ENCODE measurements around the gene MAD1L1. TPM values are rescaled to one million over a fixed set of nuclear protein-coding genes. Genes with fewer than 3 reads are reported as not detected.

The MAD1L1 gene
- total RNA-seq, 1 donor from 2014 or later: 53.8 TPM

- Mint-ChIP-seq H3K36me3 (ENCODE audit: low read depth) (no peaks in the 10 kb centered on the region), H3K4me3 (no peak overlapping the region), H3K9me3 (no peaks in the 10 kb centered on the region), H3K27me3 (ENCODE audit: low read depth) (no peaks in the 10 kb centered on the region), H3K4me1 (no peaks in the 10 kb centered on the region), H3K27ac (ENCODE audit: unreplicated experiment) (peak overlapping the region; percentile 78)
- TF ChIP-seq CTCF (conservative IDR thresholded peaks at IDR 0.05): no peak
- DNase-seq (ENCODE audit: low read depth, low spot score): no peak
Measured at GRCh38 chr7:1810961-1811849, 421.5 kb downstream of the MAD1L1 start.

- Mint-ChIP-seq H3K27ac (ENCODE audit: unreplicated experiment) (peak overlapping the region; percentile 78), H3K36me3 (ENCODE audit: low read depth) (no peaks in the 10 kb centered on the region), H3K9me3 (no peaks in the 10 kb centered on the region), H3K4me1 (no peaks in the 10 kb centered on the region), H3K27me3 (ENCODE audit: low read depth) (no peaks in the 10 kb centered on the region), H3K4me3 (no peak overlapping the region)
- no peak for TF ChIP-seq CTCF (conservative IDR thresholded peaks at IDR 0.05)
- DNase-seq (ENCODE audit: low read depth, low spot score): no peak
Measured at GRCh38 chr7:1810521-1810920, 422.2 kb downstream of the MAD1L1 start.

GRCh38 chr7:1809601-1810258 lies 423.0 kb downstream of the MAD1L1 start:
- H3K4me1 Mint-ChIP-seq: no peaks in the 10 kb centered on the region
- H3K36me3 Mint-ChIP-seq (ENCODE audit: low read depth): no peaks in the 10 kb centered on the region
- no peak overlapping the region for H3K27ac Mint-ChIP-seq (ENCODE audit: unreplicated experiment)
- no peaks in the 10 kb centered on the region for H3K9me3 Mint-ChIP-seq
- DNase-seq (ENCODE audit: low read depth, low spot score): no peak
- H3K4me3 Mint-ChIP-seq: no peak overlapping the region
- H3K27me3 Mint-ChIP-seq (ENCODE audit: low read depth): peaks cover 2% of the 10 kb centered on the region
- TF ChIP-seq CTCF (conservative IDR thresholded peaks at IDR 0.05): no peak

GRCh38 chr7:1809070-1809469 lies 423.7 kb downstream of the MAD1L1 start:
- Mint-ChIP-seq H3K27me3 (ENCODE audit: low read depth) (peaks cover 2% of the 10 kb centered on the region), H3K27ac (ENCODE audit: unreplicated experiment) (no peak overlapping the region), H3K36me3 (ENCODE audit: low read depth) (no peaks in the 10 kb centered on the region), H3K4me3 (no peak overlapping the region), H3K4me1 (no peaks in the 10 kb centered on the region), H3K9me3 (no peaks in the 10 kb centered on the region)
- DNase-seq (ENCODE audit: low read depth, low spot score): no peak
- TF ChIP-seq CTCF (conservative IDR thresholded peaks at IDR 0.05): no peak

- no peak for TF ChIP-seq CTCF (conservative IDR thresholded peaks at IDR 0.05)
- Mint-ChIP-seq H3K27ac (ENCODE audit: unreplicated experiment) (peak overlapping the region; percentile 84), H3K9me3 (no peaks in the 10 kb centered on the region), H3K36me3 (ENCODE audit: low read depth) (no peaks in the 10 kb centered on the region), H3K4me3 (no peak overlapping the region), H3K4me1 (no peaks in the 10 kb centered on the region), H3K27me3 (ENCODE audit: low read depth) (peaks cover 2% of the 10 kb centered on the region)
- DNase-seq (ENCODE audit: low read depth, low spot score): no peak
Measured at GRCh38 chr7:1807821-1808600, 424.7 kb downstream of the MAD1L1 start.

Data from neural crest cell (in vitro differentiated cells).